Stimulated activated CD8-positive, alpha-beta memory T cell treated with anti-CD3 and anti-CD28 coated beads, Interleukin-4, amount 100 ng/mL, for 24 hours (primary cell): ENCODE measurements around the gene MTA3.

Experiments
- DNase-seq: peaks from one replicate; pipeline ENCODE4 v3.0.0-alpha.2; 2020; ENCODE audit warnings: low read depth

The MTA3 gene

GRCh38 chr2:42762823-42763804 lies 194.7 kb downstream of the MTA3 start:
- no peak for DNase-seq

DNA sequence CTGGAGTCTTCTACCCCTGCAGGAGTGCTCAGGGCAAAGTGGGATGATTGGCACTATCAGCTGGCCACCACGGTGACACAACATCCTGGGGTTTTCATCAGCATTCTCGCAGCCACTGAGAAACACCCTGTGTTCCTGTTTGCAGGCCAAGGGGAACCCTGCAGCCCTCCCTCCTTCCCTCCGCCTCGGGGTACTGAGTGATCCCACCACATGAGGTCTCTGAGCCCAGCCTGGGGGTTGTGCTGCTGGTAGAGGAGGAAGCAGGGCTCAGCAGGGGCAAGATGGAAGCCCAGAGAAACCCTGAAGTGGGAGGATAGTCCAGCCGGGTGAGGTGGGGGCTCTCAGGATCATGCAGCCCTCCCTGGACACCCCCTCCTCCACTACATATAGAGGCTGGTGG lies 195.7 kb downstream of the MTA3 start, which contains the start of gene OXER1:
Gene OXER1, minus strand, starts transcription at position 40 of the 400 bp plus-strand sequence. CDS start 73 bp downstream, outside the sequence.
- DNase-seq, result no peak

DNA sequence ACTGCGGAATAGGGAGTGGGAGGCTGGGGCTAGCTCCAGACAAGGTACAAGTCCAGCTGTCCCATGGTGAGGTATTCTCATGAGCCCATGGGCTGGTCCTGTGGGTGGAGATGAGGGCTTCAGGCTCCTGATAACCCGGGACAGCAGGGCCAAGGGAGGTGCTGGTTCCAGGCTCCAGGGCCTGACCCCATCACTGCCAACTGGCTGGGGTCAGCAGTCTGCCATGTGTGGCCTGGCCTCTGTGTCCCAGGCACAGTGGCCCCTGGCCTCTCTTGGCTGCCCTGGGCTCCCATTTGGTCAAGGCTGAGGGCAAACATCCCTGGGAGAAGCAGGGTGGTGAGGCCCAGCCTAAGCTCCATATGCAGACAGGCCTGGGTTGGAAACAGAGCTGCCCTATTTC lies 196.5 kb downstream of the MTA3 start:
- no peak for DNase-seq

- no peak for DNase-seq
Measured at GRCh38 chr2:42765686-42766085, 197.3 kb downstream of the MTA3 start.

- DNase-seq, result no peak
Measured at GRCh38 chr2:42767080-42767898, 198.9 kb downstream of the MTA3 start.

DNA sequence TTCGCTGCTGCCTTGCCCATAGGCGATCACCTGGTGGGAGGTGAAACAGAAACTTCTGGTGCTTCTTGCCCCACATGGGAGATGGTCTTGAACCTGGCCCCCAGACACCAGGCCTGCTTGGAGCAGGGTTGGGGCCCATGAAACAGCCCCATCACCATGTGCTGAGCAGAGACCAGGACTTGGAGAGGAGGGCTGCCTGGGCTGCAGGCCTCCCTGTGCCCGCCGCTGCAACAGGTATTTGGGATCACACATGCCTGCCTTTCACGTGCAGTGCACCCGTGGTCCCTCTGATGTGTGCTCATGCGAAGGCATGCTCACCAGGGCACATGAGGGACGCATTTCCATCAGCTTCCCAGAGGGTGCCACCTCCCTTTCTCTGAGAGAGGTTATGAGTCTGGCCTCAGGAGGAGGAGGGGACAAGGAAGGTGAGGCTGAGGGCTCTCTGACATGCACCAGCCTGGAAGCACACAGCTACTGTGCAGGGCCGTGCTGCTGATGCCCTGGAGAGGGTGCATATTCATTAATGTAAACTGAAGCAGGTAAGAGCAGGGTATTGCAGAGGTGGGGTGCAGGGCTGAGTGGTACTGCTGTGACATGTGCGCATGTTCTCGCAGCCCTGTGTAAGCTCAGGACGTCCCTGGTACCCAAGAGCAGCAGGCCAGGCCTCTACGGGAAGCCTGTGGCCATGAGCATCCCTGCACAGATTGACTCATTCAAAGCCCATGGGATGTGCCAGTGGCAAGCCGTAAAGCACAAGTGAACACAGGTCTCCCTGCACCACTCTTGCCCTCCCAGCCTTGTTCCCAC lies 199.7 kb downstream of the MTA3 start:
- DNase-seq, result no peak

DNA sequence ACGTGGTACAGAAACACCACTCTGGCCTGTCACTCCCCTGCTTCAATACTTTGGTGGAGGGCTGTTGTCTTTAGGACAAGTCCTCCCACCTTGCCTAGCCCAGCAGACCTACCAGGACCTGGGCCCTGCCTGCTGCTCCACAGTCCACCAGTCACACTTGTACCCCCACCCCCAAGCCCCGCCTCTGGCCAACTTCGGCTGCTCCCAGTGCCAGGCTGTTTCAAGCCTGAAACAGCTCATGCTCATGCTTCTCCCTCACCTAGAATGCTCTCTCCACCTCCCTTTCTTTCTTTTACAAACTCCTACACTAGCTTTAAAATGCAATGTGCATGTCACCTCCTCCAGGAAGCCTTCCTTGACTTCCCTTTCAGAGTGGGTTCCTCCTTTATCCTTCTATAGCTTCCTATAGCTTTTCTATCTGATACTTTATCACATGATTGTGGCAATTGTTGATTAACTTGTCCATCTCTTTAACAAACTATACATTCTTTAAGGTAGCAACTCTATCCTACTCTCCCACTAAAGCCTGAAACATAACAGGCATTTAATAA lies 200.3 kb downstream of the MTA3 start:
- no peak for DNase-seq

DNA sequence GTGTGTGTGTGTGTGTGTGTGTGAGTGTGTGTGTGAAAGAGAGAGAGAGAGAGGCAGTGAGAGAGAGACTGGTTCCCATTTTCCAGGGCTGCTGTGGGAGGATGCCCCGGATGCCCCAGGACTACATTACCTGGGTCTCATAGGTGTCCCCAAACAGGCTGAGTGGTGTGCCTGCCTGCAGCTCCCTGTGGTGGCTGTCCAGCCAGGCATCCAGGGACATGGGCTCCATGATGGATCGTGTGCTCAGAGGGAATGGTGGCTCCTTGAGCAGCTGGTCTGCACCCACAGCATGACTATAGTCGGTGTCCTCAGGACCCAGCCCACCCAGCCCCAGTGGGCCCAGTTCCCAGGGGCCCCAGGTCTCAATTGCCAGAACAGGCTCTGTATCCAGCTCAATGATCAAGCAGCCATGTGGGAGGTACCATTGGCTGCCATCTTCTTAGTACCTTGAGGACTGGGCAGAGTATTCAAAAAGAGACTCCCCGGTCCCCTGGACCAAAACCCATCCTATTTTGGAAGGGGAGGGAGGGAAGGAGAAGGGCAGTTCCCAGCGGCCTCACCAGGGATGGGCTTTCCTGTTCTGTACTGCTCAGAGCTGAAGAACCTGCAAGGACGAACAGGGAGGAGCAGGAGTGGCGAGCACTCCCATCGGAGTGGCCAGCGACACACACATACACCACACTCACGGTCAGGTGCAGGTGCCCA lies 201.3 kb downstream of the MTA3 start:
- DNase-seq, result no peak

GRCh38 chr2:42770288-42771131 lies 202.1 kb downstream of the MTA3 start:
- DNase-seq, result no peak

- no peak for DNase-seq
Measured at GRCh38 chr2:42771546-42772153, 203.2 kb downstream of the MTA3 start.

GRCh38 chr2:42775186-42775585 lies 206.8 kb downstream of the MTA3 start:
- DNase-seq, result no peak

- no peak for DNase-seq
Measured at GRCh38 chr2:42775810-42776209, 207.4 kb downstream of the MTA3 start.

- DNase-seq, result no peak
Measured at GRCh38 chr2:42777883-42778805, 209.7 kb downstream of the MTA3 start.

- DNase-seq, result no peak
Measured at GRCh38 chr2:42781181-42781580, 212.7 kb downstream of the MTA3 start.

- no peak for DNase-seq
Measured at GRCh38 chr2:42783511-42783910, 215.1 kb downstream of the MTA3 start.

DNA sequence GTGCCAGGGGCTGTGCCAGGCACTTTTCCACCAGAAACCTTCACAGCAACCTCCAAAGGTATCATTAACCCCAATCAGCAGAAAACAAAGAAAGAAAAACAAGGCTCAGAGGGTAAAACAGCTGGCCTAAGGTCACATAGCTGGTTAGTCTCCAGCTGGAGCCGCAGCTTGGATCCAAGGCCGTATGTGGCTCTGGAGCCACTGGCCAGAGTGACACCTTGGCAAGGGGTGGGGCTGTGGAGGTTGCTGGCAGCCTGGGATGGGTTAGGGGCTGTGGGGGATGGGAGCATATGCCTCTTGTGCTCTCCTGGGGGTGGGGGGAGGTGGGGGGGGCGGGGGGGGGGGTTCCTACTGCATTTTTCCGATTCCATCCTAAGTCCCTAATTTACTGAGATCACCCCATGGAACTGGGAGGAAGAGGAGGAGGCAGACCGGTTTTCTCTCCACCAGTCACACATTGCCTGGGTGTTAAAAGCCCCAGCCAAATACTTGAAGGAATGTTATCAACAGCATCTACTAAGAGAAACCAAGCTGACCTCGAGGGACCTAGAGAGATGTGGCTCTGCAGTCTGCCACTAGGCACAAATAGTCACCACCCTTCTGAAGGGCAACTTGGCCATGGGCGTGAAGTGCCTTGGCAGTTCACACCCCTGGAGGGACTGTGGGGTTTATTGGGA lies 215.9 kb downstream of the MTA3 start:
- no peak for DNase-seq

- no peak for DNase-seq
Measured at GRCh38 chr2:42786561-42787345, 218.3 kb downstream of the MTA3 start.
